ENCODE measurements around the gene EDEM3.

- no peak for TF ChIP-seq CEBPB (IDR thresholded peaks at IDR 0.05; ENCODE audit: low read depth, low read length)
- no peak for TF ChIP-seq MAX (IDR thresholded peaks at IDR 0.05)
- no peak for TF ChIP-seq SIN3A (conservative IDR thresholded peaks at IDR 0.05 in 1 of 2, IDR thresholded peaks at IDR 0.05 in 1 of 2; ENCODE audit: low read depth in 1 of 2, low read length in 2 of 2)
- TF ChIP-seq GABPA (IDR thresholded peaks at IDR 0.05; ENCODE audit: borderline replicate concordance, insufficient read depth, low read length), result no peak
- no peak for TF ChIP-seq CTCF (IDR thresholded peaks at IDR 0.05; ENCODE audit: control extremely low read depth in 1 of 3, insufficient read depth in 1 of 3, low read depth in 1 of 3, low read length in 3 of 3)
- no peak for TF ChIP-seq POLR2A (IDR thresholded peaks at IDR 0.05; ENCODE audit: control extremely low read depth in 1 of 2, low read depth in 2 of 2, low read length in 2 of 2)
- no peak for TF ChIP-seq EP300 (IDR thresholded peaks at IDR 0.05; ENCODE audit: borderline replicate concordance in 1 of 2, low read depth in 2 of 2, low read length in 2 of 2)
Measured at GRCh38 chr1:184693011-184693410, 61.6 kb downstream of the EDEM3 start.

Measured in H1 (cell line).